Activated naive CD4-positive, alpha-beta T cell treated with anti-CD3 and anti-CD28 coated beads for 36 hours (primary cell): Measurements from ENCODE around the gene VWA3A. TPM values are rescaled to one million over a fixed set of nuclear protein-coding genes. Genes with fewer than 3 reads are reported as not detected.
"Not testable (repeated sequence)": the region's sequence is repeated elsewhere in the genome, so short reads cannot be mapped to it uniquely, and the experiment has no call there.

ENCODE experiments used
- CTCF ChIA-PET: fragments of 350-600 bp; sonication (Branson Sonifier 250); formaldehyde crosslinking; loops from one replicate; lab custom pipeline; 2021; ENCODE audit warnings: antibody characterized with exemption; lab: Charles Lee
- DNase-seq: peaks from one replicate; pipeline ENCODE4 v3.0.0-alpha.2; 2020
- H3K27ac Mint-ChIP-seq: one replicate; pipeline ENCODE4 v1.8.0; 2021; ENCODE audit warnings: mild to moderate bottlenecking, mixed read lengths
- H3K27me3 Mint-ChIP-seq: one replicate; pipeline ENCODE4 v1.8.0; 2021; ENCODE audit warnings: low read depth, mixed read lengths
- H3K36me3 Mint-ChIP-seq: one replicate; pipeline ENCODE4 v1.8.0; 2021; ENCODE audit warnings: low read depth, mixed read lengths
- H3K4me1 Mint-ChIP-seq: one replicate; pipeline ENCODE4 v1.8.0; 2021; ENCODE audit warnings: low read depth, mixed read lengths
- H3K4me3 Mint-ChIP-seq: one replicate; pipeline ENCODE4 v1.8.0; 2021; ENCODE audit warnings: mild to moderate bottlenecking, moderate library complexity, mixed read lengths
- H3K9me3 Mint-ChIP-seq: one replicate; pipeline ENCODE4 v1.8.0; 2021; ENCODE audit warnings: mixed read lengths
- intact Hi-C: fragments of 100-400 bp; cut with micrococcal nuclease; formaldehyde crosslinking; loops from one replicate; pipeline ENCODE4 v1.15.1; 2023
- total RNA-seq, 2 experiments: library from RNA; stranded (reverse); gene quantifications; one replicate each; pipeline ENCODE4 v1.2.3, GENCODE V29; 2021

The VWA3A gene
- total RNA-seq, 2 experiments from 2014 or later, result not detected

DNA sequence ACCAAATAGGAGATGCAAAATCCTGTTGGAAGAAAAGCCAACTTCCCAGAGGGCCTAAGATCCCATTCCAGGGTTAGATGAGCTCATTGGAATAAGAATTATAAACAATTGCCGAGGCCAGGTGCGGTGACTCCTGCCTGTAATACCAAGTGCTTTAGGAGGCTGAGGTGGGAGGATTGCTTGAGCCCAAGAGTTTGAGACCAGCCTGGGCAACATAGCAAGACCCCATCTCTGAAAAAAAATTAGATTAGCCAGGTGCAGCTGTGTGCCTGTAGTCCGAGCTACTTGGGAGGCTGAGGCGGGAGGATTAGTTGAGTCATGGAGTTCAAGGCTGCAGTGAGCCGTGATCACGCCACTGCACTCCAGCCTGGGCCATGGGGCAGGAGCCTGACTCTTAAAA is 52.2 kb downstream of the VWA3A start:
- CTCF ChIA-PET, result interaction anchor here (1.0 kb wide), 1 partner anchor 44 kb away, joined by 3 read pairs; no protein-coding TSS in a partner anchor

DNA sequence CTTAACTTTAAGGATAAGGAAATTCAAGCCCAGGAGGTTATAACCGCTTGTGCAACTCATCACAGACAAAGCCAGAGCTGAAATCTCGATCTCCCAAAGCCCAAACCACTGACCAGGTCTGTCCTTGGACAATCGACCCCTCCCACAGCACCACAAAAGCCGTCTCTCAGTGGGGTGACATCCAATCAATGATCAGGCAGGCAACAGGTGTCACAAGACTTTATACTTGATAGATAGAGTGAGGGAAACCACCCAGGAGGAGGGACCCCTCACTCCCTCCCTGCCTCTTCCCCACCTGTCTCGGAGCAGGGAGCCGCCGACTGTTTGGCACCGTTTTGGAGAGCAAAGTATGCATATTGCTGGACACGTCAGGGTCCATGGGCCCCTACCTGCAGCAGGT is 55.5 kb downstream of the VWA3A start:
- intact Hi-C loops, result no loop called here
- Mint-ChIP-seq H3K27me3 (no peaks in the 10 kb centered on the region), H3K4me1 (no peaks in the 10 kb centered on the region), H3K36me3 (no peaks in the 10 kb centered on the region), H3K9me3 (no peaks in the 10 kb centered on the region), H3K27ac (no peak overlapping the region), H3K4me3 (no peak overlapping the region)
- DNase-seq, result no peak
- CTCF ChIA-PET, result interaction anchor here (1.3 kb wide), 1 partner anchor 41 kb away, joined by 9 read pairs; no protein-coding TSS in a partner anchor

More for the DNA sequence above, 52.2 kb downstream of the VWA3A start:
- Mint-ChIP-seq H3K9me3 (no peaks in the 10 kb centered on the region), H3K27ac (no peak overlapping the region), H3K4me1 (no peaks in the 10 kb centered on the region), H3K27me3 (no peaks in the 10 kb centered on the region), H3K4me3 (no peak overlapping the region), H3K36me3 (no peaks in the 10 kb centered on the region)
- intact Hi-C loops, result no loop called here
- no peak for DNase-seq

DNA sequence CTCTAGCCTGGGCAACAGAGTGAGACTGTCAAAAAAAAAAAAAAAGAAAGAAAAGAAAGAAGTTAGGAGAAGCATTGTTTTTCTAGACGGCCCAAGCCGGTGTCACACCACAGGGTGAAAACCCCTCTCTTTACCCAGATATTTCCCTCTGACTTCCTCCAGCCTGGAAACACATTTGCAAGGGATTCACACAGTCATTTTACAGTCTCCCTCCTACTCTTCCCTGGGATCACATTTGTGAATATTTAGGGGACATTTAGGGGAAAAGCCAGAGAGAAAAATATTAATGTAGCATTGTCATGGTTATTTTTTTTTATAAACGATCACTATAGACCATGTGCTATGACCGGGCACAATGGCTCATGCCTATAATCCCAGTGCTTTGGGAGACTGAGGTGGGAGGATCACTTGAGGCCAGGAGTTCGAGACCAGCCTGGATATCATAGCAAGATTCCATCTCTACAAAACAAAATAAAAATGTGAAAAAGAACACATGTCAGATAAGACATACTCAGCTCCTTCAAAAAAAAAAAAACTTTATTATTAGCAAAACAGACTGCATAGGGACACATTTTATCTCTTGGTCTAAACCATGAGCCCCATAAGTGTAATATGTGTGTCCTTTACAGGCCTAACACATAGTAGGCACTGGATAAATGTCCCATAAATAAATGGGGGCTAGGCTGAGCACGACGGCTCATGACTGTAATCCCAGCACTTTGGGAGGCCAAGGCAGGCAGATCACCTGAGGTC is 59.1 kb downstream of the VWA3A start:
- intact Hi-C loops, result no loop called here
- Mint-ChIP-seq H3K9me3 (no peaks in the 10 kb centered on the region), H3K27ac (no peak overlapping the region), H3K4me1 (no peaks in the 10 kb centered on the region), H3K27me3 (no peaks in the 10 kb centered on the region), H3K4me3 (no peak overlapping the region), H3K36me3 (no peaks in the 10 kb centered on the region)
- no peak for DNase-seq
- CTCF ChIA-PET, result no interaction called here

DNA sequence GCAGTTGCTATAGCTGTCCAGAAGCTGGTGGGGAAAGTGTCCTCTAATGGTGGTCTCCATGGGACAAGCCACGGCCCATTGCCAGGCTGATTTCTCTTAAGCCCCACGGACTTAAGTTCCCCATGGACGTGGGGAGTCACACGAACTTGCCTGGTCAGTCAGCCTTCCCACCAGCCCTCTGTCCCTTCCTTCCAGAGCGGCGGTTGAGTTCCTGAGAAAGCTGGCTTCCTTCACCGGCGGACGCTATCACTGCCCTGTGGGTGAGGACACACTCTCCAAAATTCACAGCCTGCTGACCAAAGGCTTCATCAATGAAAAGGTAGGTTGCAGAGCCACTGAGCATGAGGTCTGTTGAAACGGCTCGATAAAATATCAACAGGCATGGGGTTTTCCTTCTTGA is 60.0 kb downstream of the VWA3A start:
- Mint-ChIP-seq H3K27ac (no peak overlapping the region), H3K27me3 (no peaks in the 10 kb centered on the region), H3K4me1 (no peaks in the 10 kb centered on the region), H3K4me3 (no peak overlapping the region), H3K9me3 (no peaks in the 10 kb centered on the region), H3K36me3 (no peaks in the 10 kb centered on the region)
- no peak for DNase-seq
- CTCF ChIA-PET, result interaction anchor here (0.5 kb wide), 1 partner anchor 76 kb away, joined by 3 read pairs; no protein-coding TSS in a partner anchor
- intact Hi-C loops, result no loop called here

DNA sequence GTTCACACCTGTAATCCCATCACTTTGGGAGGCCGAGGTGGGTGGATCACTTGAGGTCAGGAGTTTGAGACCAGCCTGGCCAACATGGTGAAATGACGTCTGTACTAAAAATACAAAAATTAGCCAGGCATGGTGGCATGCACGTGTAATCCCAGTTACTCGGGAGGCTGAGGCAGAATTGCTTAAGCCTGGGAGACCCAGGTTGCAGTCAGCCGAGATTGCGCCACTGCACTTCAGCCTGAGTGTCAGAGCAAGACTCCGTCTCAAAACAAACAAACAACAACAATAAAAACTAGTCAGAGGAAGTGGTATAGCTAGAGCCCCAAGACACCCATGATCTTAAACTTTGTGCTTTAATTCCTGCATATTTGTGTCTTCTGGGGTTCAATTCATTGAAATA is 60.7 kb downstream of the VWA3A start:
- H3K4me3 Mint-ChIP-seq, H3K27me3 Mint-ChIP-seq, H3K36me3 Mint-ChIP-seq, H3K27ac Mint-ChIP-seq, H3K4me1 Mint-ChIP-seq, CTCF ChIA-PET, H3K9me3 Mint-ChIP-seq, DNase-seq, intact Hi-C loops: not testable (repeated sequence)

DNA sequence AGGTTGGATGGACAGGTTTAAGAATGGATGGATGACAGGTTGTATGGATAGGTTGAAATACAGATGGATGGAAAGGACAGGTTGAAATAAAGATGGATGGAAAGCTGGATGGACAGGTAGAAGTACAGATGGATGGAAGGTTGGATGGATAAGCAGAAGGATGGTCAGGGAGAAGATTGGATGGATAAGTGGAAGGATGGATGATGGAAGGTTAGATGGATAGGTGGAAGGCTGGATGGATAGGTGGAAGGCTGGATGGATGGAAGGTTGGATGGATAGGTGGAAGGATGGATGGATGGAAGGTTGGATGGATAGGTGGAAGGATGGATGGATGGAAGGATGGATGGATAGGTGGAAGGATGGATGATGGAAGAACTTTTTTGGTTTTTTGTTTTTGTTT is 69.1 kb downstream of the VWA3A start:
- Mint-ChIP-seq H3K36me3 (no peaks in the 10 kb centered on the region), H3K27ac (no peak overlapping the region), H3K9me3 (no peaks in the 10 kb centered on the region), H3K27me3 (peaks cover 7% of the 10 kb centered on the region), H3K4me1 (peaks cover 4% of the 10 kb centered on the region), H3K4me3 (no peak overlapping the region)
- DNase-seq, result no peak
- CTCF ChIA-PET, result no interaction called here
- intact Hi-C loops, result no loop called here

DNA sequence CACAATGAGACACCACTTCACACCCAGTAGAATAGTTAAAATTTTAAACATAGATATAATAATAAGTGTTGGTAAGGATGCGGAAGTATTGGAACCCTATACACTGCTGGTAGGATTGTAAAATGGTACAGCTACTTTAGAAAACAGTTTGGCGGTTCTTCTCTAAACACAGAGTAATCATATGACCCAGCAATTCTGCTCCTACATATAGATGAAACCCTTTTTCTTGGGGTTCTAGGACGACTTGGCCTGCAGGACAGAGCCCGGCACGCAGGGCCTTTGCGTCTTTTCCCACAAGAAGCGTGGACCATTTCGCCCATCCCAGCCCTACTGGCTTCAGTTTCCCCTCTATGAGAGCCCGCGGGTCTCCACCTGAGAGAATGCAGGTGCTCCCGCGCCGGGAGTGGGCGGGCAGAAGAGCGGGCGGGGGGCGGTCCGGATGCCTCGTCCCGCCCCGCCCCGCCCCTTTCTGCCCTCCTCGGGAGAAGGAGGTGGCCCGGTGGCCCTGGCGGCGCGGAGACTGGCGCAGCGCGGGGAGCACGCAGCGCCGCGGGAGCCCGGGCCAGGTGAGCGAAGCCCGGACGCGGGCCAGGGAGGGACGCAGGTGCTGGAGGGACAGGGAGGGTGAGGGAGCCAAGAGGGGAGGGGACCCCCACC is 69.8 kb downstream of the VWA3A start, which contains the start of gene SDR42E2:
TSS of gene SDR42E2 (plus strand) at position 508 of the 657 bp plus-strand sequence. CDS start 3,077 bp downstream, outside the sequence.
- no peak within 1 kb of the TSS for H3K4me3 Mint-ChIP-seq

DNA sequence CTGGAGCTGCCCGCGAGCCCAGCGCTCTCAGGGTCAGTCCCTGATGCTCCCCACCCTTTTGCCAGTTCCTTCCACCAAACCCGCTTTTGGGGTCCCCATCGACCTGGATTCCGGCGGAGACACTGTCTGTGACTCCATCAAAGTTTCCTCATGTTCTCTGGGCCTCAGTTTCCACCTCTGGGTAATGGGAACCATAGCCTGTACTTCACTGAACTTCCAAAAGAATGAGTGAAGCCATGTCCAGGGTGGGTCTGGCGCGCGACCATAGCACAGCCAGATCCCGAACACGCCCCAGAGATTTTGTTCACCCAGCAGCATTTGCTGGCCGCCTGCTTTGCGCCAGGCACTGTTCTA is 70.3 kb downstream of the VWA3A start:
- Mint-ChIP-seq H3K4me3 (no peak overlapping the region), H3K4me1 (peaks cover 4% of the 10 kb centered on the region)
- CTCF ChIA-PET, result no interaction called here

More for the DNA sequence above, 69.8 kb downstream of the VWA3A start, which contains the start of gene SDR42E2:
- DNase-seq, result peak; percentile 41
- CTCF ChIA-PET, result no interaction called here
- Mint-ChIP-seq H3K36me3 (no peaks in the 10 kb centered on the region), H3K9me3 (no peaks in the 10 kb centered on the region), H3K27ac (no peak within 1 kb of the TSS), H3K27me3 (peaks cover 7% of the 10 kb centered on the region), H3K4me1 (peaks cover 4% of the 10 kb centered on the region)
- intact Hi-C loops, result no loop called here

DNA sequence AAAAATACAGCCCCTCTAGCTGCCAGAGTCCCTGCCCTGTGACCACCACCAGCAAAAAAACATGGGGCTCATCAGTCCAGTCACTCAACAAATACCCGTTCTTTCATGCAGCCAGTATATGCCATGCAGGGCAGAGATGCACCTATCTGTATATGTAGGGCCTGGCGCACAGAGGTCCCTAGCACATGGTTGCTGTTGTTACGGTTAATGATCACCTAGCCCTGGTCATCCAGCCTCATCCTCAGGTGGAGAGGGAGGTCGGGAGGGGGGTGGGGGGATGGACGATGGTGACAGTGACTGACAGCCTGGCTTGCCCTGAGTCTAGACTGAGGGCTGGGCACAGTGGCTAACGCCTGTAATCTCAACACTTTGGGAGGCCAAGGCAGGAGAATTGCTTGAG is 71.5 kb downstream of the VWA3A start:
- CTCF ChIA-PET, result no interaction called here
- peaks cover 4% of the 10 kb centered on the region for H3K4me1 Mint-ChIP-seq
- H3K27me3 Mint-ChIP-seq, result peaks cover 7% of the 10 kb centered on the region
- H3K27ac Mint-ChIP-seq, result no peak overlapping the region
- no peaks in the 10 kb centered on the region for H3K36me3 Mint-ChIP-seq
- intact Hi-C loops, result no loop called here
- H3K9me3 Mint-ChIP-seq, result no peaks in the 10 kb centered on the region
- no peak overlapping the region for H3K4me3 Mint-ChIP-seq
- no peak for DNase-seq

More for the DNA sequence above, 70.3 kb downstream of the VWA3A start:
- no peak overlapping the region for H3K27ac Mint-ChIP-seq
- intact Hi-C loops, result no loop called here
- peaks cover 7% of the 10 kb centered on the region for H3K27me3 Mint-ChIP-seq
- no peaks in the 10 kb centered on the region for H3K9me3 Mint-ChIP-seq
- no peak for DNase-seq
- H3K36me3 Mint-ChIP-seq, result no peaks in the 10 kb centered on the region

DNA sequence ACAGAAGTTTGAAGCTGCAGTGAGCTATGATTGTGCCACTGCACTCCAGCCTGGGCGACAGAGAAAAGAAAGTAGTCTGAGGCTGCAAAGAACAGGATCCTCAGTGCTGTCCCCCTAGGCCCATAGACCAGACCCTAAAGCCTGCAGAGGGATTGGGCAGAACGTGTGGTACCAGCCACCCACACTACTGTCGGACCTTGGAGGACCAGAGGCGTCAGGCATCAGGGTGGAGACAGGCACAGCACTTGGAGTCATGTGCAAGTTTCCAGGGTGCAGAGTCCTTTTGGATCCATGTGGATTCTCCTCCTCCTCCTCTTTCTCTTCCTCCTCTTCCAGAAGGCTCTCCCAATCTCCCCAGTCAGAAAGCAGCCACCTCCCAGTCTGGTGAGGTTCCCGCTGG is 72.1 kb downstream of the VWA3A start:
- intact Hi-C loops, result no loop called here
- H3K4me3 Mint-ChIP-seq, result no peak overlapping the region
- no peaks in the 10 kb centered on the region for H3K36me3 Mint-ChIP-seq
- H3K27me3 Mint-ChIP-seq, result peaks cover 7% of the 10 kb centered on the region
- no peaks in the 10 kb centered on the region for H3K9me3 Mint-ChIP-seq
- peaks cover 4% of the 10 kb centered on the region for H3K4me1 Mint-ChIP-seq
- H3K27ac Mint-ChIP-seq, result no peak overlapping the region
- CTCF ChIA-PET, result interaction anchor here (1.3 kb wide), 1 partner anchor 66 kb away, joined by 3 read pairs; no protein-coding TSS in a partner anchor
- DNase-seq, result no peak

DNA sequence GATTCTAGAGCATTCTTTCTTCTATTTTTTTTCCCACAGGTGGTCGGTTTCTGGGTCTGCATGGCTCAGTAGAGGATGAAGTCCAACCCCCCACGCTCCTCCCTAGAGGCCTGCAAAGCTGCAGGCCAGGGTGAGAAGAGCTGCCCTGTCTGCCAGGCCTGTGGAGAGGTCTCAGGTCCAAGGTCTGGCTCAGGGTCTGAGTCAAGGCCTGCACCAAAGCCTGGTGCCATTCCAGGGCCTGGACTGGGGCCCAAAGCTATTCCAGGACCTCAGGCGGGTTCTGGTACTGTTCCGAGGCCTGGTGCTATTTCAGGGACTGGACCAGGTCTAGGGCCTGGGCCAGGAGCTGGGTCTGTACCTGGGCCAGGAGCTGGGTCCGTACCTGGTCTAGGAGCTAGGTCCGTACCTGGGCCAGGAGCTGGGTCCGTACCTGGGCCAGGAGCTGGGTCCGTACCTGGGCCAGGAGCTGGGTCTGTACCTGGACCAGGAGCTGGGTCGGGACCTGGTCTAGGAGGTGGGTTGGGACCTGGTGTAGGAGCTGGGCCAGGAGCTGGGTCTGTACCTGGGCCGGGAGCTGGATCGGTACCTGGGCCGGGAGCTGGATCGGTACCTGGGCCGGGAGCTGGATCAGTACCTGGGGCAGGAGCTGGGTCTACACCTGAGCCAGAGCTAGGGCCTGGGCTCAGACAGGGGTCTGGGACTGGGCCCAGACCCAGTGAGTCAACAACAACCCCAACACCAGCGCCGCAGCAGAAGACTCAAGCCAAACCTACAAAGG is 73.4 kb downstream of the VWA3A start:
- Mint-ChIP-seq H3K36me3 (no peaks in the 10 kb centered on the region), H3K9me3 (no peaks in the 10 kb centered on the region), H3K27ac (no peak overlapping the region), H3K4me3 (no peak overlapping the region), H3K4me1 (peaks cover 4% of the 10 kb centered on the region), H3K27me3 (peaks cover 7% of the 10 kb centered on the region)
- CTCF ChIA-PET, result interaction anchor here (1.3 kb wide), 1 partner anchor 67 kb away, joined by 3 read pairs; no protein-coding TSS in a partner anchor
- DNase-seq, result no peak
- intact Hi-C loops, result no loop called here

DNA sequence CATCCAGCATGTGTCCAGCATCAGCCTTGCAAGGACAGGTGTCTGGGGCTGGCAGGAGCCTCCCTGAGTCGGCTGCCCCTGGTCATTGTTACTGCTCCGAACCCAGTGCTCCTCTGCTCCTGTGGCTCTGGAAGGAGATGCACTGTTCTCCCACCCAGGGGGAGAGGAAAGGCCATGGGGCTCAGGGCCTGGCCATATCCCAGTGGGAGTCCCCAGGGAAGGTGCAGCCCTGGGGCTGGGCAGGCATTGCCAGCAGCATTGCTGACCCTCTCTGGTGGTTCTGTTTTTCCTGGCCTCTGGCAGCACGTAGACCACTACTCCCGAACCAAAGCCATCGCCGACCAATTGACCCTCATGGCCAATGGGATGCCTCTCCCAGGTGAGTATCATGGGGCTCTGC is 79.6 kb downstream of the VWA3A start:
- Mint-ChIP-seq H3K4me3 (no peak overlapping the region), H3K9me3 (no peaks in the 10 kb centered on the region), H3K4me1 (no peaks in the 10 kb centered on the region), H3K36me3 (no peaks in the 10 kb centered on the region), H3K27ac (no peak overlapping the region), H3K27me3 (no peaks in the 10 kb centered on the region)
- no peak for DNase-seq
- intact Hi-C loops, result no loop called here
- CTCF ChIA-PET, result no interaction called here
